Activated T-helper 1 cell treated with anti-CD3 and anti-CD28 coated beads, Interleukin-2, amount 50 U/mL, for 16 hours (primary cell): ENCODE results near the gene BRF1.

Source experiments
- DNase-seq, 2 donors: peaks; one replicate each; pipeline ENCODE4 v3.0.0-alpha.2; 2020; ENCODE audit warnings: low read depth in 1 of 2, low spot score in 1 of 2

BRF1 gene

GRCh38 chr14:105229099-105229655, 71.6 kb downstream of the BRF1 start:
- no peak for DNase-seq

- DNase-seq, result no peak
Observed at GRCh38 chr14:105228562-105228961, 72.2 kb downstream of the BRF1 start.

DNA sequence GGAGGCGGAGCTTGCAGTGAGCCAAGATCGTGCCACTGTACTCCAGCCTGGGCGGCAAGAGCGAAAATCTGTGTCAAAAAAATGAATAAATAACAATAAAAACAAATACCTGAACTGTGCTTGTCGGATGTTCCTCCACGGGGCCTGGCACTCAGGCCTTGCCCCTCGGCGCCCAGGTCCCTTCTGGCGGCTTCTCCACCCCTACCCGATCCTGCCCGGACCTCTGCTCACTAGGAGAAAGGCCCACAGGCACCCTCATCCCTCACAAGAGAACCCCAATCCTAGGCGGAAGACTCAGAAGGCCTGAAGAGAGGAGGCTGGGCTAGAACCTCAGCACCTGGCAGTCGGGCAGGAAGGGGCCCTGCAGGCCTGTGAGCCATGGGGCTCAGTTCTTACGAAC, 73.5 kb downstream of the BRF1 start:
- DNase-seq, result no peak

DNA sequence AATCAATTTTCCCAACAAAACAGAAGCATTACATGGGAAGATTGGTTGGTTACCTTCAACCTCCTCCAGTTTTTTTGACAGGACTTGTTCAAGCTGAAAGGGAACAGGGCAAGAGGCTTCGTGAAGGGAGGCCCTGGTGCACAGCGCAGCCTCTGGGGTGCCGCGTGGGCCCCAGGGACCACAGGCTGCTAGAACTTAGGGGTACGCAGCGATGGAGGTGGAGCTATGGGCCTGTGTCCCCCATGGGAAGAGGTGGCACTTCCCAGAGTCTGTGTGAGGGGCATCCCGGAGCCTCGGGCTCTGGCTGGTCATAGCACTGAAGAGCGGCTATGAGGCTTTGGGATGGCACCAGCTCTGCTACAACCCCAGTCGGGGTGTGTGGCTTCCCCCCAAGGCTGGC, 74.6 kb downstream of the BRF1 start:
- DNase-seq, result no peak

GRCh38 chr14:105224845-105225570, 75.8 kb downstream of the BRF1 start:
- DNase-seq, result no peak

DNA sequence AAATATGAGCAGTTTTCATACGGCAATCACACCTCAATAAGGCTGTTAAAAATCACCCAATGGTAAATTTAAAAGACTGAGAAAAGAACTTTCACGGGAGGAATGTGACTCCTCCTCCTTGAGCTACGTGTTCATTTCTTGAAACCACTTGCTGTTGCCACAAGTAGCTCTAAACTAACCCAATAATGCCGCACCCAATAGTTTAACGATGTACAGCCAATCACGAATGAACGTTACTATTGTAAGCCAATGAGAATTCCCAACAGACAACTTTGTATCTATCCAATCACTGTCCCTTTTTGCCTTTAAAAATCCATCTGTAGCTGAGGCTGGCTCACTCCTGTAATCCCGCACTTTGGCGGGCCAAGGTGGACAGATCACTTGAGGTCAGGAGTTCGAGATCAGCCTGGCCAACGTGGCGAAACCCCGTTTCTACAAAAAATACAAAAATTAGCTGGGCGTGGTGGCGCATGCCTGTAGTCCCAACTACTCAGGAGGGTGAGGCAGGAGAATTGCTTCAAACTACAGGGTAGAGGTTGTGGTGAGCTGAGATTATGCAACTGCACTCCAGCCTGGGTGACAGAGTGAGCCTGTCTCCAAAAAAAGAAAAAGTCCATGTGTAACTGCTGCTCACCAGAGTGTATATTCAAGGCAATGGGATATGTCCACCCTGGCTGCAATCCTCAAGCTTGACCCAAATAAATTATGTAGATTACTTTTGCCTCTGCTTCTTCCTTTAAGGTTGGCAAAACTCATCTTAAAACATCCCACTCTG, 76.8 kb downstream of the BRF1 start:
- no peak for DNase-seq

DNA sequence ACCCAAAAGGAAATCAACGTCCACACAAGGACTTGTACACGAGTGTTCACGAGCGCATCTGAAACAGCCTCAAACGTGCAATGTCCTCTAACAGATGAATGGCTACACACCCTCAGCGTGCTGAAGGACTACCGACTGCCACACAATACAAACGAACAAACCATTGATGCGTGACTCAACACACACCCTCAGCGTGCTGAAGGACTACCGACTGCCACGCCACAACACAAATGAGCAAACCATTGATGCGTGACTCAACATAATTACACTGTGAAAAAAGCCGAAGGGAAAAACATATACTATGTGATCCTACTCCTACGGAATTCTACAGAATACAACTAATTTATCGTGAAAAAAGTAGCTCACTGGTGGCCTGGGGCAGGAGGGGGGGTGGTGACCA, 77.5 kb downstream of the BRF1 start:
- DNase-seq, result no peak

- DNase-seq, result no peak
Observed at GRCh38 chr14:105221598-105222178, 79.1 kb downstream of the BRF1 start.

DNA sequence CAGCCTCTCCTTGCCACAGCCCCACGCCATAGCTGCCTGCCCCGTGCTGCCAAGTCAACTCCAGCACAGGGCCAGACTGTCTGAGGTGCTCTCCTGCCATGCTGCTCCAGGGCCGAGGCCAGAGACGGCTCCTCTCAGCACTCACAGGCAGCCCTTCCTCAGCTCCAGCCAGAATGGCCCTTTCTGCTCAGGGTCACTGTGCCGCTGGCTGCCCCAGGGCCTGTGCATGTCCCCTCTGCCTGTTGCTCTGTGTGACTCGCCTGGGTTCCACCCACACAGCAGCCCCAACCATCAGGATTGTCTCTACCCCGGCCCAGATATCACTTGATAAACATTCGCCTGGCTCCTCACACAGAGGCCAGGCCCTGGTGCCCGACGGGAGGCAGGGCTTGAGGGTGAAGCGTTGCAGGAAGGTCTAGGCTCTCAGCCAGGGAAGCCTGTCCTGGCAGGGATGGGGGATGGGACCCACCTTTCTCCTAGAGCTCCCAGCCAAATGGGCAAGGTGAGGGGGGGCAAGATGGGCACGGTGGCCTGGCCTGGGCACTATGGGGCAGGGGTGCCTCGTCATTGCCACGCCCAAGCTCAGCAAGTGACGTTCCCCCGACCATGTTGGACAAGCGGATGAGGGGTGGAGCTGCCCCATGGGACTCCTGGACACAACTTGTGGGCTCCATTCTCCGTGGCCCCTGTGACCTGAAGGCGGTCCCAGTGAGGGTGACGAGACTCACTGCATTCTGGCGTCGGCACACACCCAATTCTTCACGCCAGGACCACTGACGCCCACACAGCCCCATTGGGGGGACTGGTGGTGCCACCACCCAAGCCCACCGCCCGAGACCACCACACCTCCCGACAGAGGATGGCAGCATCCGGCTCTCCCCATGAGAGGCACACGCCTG, 79.9 kb downstream of the BRF1 start:
- no peak for DNase-seq

DNA sequence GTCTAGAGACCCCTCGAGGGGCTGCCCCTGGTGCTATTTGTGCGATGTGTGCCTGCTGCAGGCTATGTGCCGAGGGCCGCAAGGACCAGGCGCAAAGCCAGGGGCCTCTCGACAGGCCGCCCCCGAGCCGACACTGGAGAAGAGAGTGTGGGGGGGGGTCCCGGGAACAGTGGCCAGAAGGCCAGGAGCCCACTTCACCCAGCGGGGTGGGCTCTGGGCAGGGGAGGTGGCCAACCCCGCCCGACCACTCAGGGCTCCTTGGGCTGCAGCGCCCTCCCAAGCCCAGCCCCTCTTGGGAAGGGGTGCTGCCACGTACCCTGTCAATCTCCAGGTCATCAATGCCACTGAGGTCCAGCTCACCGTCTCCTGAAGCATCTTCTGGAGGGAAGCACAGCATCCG, 81.0 kb downstream of the BRF1 start:
- DNase-seq, result no peak

DNA sequence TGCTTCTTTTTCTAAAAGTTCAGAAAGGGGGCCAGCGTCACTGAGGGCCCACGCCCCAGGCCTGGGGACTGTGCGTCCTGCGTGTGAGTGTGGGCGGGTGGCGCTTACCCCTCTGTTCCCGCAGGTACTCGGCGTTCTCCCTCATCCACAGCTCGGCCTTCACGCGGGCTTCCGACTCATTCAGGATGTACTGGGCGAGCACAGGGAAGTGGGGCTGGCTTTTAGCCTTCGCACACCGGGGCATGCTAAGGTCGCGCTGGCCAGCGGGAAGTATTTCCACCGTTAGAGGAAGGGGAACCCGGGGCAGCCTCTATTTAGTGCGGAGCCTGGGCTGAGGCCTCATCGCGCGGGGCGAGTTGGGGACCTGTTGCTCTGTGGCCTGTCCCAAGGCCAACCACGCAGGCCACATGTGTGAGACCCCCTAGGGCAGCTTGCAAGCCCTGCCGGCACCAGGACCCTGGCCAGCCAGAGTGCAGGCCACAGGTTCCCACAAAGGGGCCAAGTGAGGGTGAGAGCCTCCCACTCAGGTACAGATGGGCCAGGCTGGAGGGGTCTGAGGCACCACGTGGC, 81.7 kb downstream of the BRF1 start:
- no peak for DNase-seq

GRCh38 chr14:105218611-105219010, 82.2 kb downstream of the BRF1 start:
- DNase-seq, result no peak

GRCh38 chr14:105217774-105218173, 83.0 kb downstream of the BRF1 start:
- no peak for DNase-seq

DNA sequence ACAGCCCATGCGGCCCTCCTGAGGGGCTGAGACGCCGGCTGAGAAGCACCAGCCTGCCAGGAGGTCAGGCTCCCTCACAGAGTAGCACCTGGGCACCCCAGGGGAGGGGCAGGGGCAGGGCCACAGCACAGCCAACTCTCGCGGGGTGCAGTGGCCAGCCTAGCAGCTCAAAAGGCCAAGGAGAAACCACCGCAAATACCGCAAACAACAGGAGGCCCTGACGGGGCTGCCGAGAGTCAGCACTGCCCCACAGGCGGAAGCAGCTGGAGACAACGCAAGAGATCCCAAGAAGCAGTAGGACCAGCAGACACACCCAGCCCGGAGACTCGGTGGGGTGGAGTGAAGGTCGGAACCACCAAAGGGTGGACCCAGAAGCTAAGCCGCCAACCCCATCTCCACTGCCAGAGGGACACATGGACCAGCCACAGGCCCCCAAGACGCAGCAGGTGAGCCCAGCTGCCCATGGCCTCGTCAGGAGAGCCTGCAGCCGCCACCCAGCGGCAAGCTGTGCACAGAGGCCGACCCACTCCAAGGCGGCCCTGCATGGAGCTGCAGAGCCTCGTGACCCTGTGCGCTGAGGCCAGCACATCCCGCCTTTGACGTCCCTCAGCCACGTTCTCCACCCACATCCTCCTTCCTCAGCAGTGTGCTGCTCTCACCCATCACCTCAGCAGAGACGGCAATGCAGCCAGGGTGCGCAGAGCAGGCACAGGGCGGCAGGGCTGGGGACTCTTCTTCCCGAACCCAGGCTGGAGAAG, 84.1 kb downstream of the BRF1 start:
- DNase-seq, result no peak

- no peak for DNase-seq
Observed at GRCh38 chr14:105215602-105216001, 85.2 kb downstream of the BRF1 start.

GRCh38 chr14:105214324-105214915, 86.4 kb downstream of the BRF1 start:
- no peak for DNase-seq

DNA sequence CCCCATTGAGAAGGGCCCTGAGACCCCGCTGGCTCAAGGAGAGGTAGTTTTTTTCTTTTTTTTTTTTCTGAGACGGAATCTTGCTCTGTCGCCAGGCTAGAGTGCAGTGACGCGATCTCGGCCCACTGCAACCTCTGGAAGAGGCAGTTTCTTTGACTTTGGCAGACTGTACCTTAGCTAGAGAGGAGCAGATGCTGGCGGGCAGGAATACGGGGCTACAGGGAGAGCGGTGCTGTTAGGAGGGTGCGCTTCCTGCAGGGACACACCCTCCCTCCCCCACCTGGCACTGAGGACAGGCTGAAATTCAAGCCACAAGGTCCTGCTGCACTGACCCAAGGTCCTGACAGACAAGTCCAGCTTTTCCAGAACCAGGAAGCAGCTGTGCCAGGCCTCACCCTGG, 87.4 kb downstream of the BRF1 start:
- no peak for DNase-seq

- no peak for DNase-seq
Observed at GRCh38 chr14:105212541-105213300, 88.1 kb downstream of the BRF1 start.

DNA sequence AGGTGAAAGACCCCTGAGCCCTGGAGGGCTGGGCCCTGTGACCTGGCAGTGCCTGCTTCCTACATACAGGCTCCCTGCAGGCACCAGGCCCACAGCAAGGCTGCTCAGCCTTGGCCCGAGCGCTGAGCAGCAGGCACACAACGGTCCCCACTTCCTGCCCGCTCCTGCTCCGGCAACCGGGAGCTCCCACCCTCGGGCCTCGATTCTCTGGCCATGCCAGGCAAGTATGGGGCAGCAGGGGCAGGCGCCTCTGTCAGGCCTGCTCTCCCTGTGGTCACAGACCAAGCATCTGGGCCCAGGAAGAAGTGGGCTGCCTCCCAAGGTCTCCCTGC, 89.1 kb downstream of the BRF1 start:
- DNase-seq, result no peak
